Measurements from ENCODE around the gene SPA17.
A peak's percentile ranks its signal among the peaks of the same experiment; 100 is the strongest.

Gene SPA17

DNA sequence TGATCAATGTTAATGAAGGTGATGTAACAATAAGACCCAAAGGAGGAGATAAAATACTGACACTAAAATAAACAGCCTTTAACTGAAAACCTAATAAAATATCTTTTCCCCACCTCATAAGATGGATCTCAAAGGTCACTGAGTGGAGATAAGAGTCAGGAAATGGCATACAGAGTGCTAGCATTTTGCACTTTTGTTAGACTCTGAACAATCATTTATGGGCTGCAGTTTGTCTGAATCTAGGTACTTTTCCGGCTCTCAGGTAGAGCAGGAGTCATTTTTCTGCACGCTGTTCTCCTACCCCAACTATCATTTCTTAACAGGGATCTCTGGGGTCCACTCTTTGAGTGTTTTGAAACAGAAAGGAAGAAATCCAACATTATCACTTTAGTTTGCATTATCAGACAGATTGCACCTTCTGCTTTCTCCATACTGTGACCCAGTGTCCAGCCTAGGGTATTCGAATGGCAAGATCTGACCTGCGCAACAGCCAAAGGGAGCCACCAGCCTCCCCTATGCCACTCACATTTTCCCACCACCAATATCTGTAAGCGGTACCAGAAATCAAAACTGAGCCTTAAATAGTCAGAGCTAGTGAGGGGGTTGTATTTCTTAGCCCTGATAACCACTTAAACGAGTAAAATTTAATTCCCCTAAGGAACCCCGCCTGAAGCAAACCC is 1.0 kb upstream of the SPA17 start:
- peak overlapping the region; percentile 83 for H3K4me3 ChIP-seq (ENCODE audit: control insufficient read depth, low read depth, low read length)
- DNase-seq (ENCODE audit: low read depth), result no peak
- TF ChIP-seq, protein P1, sequence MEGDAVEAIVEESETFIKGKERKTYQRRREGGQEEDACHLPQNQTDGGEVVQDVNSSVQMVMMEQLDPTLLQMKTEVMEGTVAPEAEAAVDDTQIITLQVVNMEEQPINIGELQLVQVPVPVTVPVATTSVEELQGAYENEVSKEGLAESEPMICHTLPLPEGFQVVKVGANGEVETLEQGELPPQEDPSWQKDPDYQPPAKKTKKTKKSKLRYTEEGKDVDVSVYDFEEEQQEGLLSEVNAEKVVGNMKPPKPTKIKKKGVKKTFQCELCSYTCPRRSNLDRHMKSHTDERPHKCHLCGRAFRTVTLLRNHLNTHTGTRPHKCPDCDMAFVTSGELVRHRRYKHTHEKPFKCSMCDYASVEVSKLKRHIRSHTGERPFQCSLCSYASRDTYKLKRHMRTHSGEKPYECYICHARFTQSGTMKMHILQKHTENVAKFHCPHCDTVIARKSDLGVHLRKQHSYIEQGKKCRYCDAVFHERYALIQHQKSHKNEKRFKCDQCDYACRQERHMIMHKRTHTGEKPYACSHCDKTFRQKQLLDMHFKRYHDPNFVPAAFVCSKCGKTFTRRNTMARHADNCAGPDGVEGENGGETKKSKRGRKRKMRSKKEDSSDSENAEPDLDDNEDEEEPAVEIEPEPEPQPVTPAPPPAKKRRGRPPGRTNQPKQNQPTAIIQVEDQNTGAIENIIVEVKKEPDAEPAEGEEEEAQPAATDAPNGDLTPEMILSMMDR (IDR thresholded peaks at IDR 0.05; ENCODE audit: control insufficient read depth, insufficient read depth, low read depth, low read length, missing control alignments), result no peak

DNA sequence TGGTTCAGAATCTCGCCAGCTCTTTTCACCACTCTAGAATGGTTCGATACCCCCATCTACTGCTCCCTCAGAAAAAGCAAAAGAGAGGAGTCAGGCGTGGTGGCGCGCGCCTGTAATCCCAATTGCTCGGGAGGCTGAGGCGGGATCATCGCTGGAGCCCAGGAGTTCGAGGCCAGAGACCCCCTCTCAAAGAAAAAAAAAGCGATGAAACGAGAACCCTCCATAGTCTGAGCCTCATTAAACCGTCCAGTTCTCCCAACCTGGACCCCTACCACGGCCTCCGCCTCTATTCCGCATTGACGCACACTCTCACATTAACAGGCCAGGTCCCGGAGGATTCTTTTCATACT is 439 bp downstream of the SPA17 start:
- peak overlapping the region; percentile 83 for H3K4me3 ChIP-seq (ENCODE audit: control insufficient read depth, low read depth, low read length)
- no peak for DNase-seq (ENCODE audit: low read depth)
- TF ChIP-seq, protein P1 (IDR thresholded peaks at IDR 0.05; ENCODE audit: control insufficient read depth, insufficient read depth, low read depth, low read length, missing control alignments), result no peak

DNA sequence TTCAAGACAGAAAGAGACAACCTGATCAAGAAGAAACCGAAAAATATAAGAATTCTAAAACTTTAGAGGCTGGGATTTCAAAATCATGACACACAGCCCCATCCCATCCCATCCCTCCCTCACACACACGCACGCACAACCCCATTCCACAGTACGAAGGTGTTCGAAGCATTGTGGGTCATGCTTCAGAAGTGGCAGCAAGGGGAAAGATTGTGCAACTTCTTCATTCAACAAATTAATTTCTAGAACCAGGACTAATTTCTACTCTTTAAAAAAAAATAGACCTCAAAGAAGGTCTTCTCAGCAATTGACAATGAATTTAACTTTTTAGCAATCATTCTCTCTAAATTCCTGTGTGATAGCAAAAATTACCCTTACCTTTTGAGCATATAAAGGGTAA is 867 bp downstream of the SPA17 start:
- TF ChIP-seq, protein P1 (IDR thresholded peaks at IDR 0.05; ENCODE audit: control insufficient read depth, insufficient read depth, low read depth, low read length, missing control alignments), result no peak
- H3K4me3 ChIP-seq (ENCODE audit: control insufficient read depth, low read depth, low read length), result peak overlapping the region; percentile 83
- no peak for DNase-seq (ENCODE audit: low read depth)

DNA sequence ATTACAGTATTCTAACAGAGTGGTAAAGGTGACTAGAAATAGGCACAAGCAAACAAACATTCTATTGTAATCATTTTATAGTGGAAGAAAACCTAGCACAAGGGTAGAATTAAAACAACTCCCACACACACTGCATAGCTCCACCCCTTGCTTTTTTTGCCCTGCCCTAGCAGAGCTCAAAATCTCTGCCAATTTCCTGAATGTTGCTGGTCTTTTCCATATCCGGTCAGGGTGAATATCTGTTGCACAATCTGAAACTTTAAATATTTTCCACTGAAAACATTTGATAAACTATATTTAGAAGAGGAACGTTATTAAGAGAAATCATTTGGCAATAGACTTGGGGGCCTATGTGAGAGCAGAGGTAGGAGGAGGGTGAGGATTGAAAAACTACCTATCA is 2.7 kb downstream of the SPA17 start:
- TF ChIP-seq, protein P1 (IDR thresholded peaks at IDR 0.05; ENCODE audit: control insufficient read depth, insufficient read depth, low read depth, low read length, missing control alignments), result no peak
- H3K4me3 ChIP-seq (ENCODE audit: control insufficient read depth, low read depth, low read length), result no peak overlapping the region
- DNase-seq (ENCODE audit: low read depth), result no peak

DNA sequence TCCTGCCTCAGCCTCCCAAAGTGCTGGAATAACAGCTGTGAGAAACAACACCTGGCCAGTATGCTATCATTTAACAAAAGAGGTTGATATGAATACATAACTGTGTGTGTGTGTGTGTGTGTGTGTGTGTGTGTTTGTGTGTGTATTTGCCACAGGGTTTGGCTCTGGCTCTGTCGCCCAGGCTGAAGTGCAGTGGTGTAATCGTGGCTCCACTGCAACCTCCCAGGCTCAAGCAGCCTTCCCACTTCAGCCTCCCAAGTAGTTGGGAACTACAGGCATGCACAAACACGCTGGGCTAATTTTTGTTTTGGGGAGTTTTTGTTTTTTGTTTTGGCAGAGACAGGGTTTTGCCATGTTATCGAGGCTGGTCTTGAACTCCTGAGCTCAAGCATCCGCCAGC is 4.7 kb downstream of the SPA17 start:
- TF ChIP-seq, protein P1 (IDR thresholded peaks at IDR 0.05; ENCODE audit: control insufficient read depth, insufficient read depth, low read depth, low read length, missing control alignments), result no peak
- no peak for DNase-seq (ENCODE audit: low read depth)
- H3K4me3 ChIP-seq (ENCODE audit: control insufficient read depth, low read depth, low read length), result no peak overlapping the region

DNA sequence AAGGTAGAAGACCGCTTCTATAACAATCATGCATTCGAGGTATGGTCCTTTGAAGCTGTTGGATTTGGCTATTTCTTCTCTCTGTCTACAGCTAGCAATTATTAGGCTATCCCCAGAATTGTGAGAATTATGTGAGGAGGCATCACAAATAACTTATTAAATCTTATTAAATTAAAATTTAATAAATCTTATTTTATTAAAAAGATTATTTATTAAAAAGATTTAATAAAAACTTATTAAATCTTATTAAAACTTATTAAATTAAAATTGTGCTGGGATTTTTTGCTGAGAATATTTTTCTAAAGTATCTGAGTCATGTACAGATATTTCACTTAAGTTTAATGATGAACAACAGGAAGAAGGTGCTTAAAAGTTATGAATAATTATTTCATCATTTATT is 7.7 kb downstream of the SPA17 start:
- no peak for DNase-seq (ENCODE audit: low read depth)
- TF ChIP-seq, protein P1 (IDR thresholded peaks at IDR 0.05; ENCODE audit: control insufficient read depth, insufficient read depth, low read depth, low read length, missing control alignments), result no peak
- H3K4me3 ChIP-seq (ENCODE audit: control insufficient read depth, low read depth, low read length), result no peak overlapping the region
